Measurements from ENCODE around the gene MAML2.

Gene MAML2

DNA sequence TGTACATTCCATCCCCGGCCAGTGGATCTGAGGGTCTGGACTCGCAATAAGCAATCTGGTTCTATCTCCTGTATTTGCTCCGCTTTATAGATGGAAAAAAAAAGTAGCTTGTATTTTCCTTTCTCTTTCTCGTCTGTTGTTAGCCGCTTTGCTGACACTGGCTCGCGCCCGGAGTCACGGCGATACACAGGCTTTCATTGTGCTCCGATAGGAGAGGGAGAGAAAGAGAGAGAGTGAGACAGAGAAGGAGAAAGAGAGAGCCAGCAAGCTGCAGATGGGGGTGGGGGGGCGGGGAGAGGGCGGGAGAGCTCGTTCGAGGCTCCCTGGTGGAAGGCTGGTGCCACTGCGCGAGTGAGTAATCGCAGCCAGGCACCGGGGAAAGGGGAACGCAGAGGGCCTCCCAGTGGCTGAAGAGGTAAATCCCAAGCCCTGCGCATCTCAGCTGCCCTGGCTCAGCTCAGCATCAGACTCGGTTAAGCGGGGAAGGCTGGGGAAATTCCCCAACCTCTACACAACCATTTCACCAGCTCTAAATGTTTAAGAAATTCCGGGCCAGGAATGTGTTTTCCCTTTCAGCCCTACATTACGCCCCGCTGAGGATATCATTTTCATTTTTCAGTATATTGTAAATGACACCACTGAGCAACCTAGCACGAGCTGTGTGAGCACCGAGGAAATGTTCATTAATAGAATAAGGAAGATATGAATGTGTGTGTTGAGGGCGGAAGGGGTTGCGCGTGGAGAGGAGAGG lies at the start of gene MAML2:
Gene MAML2 (minus strand): TSS at position 235 of the 751 bp plus-strand sequence. CDS start 1,300 bp downstream, outside the sequence.
- DNase-seq: peak; percentile 46 to 96 (median 91)

DNA sequence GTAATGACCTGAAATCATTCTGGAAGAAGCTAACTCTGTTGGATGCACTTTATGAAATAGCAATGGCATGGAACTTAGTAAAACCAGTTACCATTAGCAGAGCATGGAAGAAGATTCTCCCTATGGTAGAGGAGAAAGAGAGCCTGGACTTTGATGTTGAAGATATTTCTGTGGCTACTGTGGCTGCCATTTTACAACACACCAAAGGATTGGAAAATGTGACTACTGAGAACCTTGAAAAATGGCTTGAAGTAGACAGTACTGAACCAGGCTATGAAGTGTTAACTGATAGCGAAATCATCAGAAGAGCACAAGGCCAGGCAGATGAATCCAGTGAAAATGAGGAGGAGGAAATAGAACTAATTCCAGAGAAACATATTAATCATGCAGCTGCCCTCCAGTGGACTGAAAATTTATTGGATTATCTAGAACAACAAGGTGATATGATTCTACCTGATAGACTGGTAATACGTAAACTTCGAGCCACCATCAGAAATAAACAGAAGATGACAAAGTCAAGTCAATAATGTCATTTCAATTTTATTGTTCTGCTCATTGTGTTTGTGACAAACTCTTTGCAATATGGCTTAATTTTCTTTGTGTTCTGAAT lies 48.8 kb upstream of the MAML2 start:
- no peak for DNase-seq

DNA sequence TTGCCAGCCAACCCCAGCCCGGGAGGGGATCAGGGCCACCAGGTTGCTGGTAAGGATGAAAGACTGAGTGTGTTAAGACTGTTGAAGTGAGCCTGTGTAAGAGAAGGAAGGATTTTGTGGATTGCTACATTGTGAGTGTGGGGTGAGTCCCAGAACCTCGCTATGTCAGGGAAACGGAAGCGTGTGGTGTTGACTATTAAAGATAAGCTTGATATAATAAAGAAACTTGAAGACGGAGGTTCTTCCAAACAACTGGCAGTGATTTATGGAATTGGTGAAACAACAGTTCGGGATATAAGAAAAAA lies 47.4 kb upstream of the MAML2 start:
- DNase-seq: no peak

DNA sequence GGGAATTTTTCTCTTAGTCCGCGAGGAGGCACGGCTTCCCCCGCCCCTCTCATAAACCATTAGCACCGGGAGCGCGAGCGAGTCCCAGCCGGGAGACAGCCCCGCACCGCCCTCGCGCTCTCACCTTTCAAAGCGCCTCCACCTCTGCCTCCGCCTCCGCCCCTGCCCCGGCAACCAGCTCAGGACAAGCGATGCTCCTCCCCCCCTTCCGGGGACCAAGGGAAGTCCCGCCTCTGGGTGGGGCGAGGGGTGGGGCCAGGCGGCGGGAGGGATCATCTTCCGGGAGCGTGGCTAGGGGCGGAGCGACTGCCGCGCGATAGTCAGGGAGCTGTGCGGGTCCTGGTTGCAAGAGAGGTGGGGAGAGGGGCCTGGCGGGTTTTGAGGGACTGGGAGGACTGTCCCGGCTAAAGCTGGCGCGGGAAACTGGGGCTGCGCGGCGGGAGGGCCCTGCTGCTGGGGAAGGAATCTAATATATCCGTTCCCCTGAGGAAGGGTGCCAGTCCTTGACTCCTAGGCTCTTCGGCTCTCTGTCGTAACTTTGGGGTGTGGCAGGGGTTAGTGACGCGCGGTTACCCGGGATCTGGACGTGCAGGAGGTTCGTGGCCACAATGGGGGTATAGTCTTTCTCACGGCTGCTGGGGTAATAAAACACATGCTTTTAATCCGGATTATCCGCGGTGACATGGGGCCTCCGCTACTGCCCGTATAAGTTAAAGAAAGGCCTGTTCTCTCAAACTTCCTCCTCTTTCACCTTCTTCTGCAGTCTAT lies 46.9 kb upstream of the MAML2 start, which contains the start of the genes CCDC82 and JRKL:
Gene CCDC82 (minus strand): TSS at position 193 of the 768 bp plus-strand sequence. CDS start 5,165 bp downstream, outside the sequence.
Gene JRKL (plus strand): TSS at position 294 of the 768 bp plus-strand sequence. CDS start 637 bp downstream, outside the sequence.
- peak; percentile 72 to 98 (median 94) for DNase-seq

DNA sequence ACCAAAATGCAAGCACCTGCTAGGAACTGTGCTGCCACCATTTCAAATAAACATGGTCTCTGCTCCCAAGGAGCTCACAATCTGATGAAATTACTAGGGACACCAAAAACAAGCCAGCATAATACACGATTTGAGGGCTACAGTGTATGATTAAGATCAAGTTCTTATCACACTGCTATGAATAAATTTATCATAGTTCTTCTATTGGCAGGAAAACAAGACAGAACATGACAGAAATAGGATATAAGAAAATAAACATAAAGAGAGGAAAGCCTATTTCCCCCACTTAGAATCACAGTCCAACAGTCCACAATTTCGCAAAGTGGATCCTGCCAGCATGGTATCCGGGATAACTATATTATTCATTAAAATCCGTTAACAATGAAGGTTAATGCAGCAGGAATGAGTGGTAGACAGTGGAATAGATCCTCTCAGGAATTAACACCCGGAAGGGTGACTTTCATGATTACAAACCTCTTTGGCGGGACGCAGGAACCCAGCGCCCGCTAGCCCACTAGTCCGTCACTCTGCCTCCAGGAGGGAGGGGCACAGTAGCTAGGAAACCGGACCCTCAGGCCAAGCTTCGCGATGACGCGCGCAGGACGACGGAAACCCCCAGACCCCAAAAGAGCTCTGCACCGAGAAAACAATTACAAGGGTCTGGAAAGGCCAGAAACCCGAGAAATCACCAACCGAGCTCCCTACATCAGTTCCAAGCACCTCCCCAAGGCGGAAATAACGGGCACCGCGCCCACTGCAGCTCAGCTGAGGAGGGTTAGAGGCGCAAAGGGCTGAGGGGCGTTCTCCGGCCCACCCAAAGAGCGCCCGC lies 46.1 kb upstream of the MAML2 start:
- DNase-seq: peak in 20 of 56 donors; percentile 10 to 74 (median 50)

DNA sequence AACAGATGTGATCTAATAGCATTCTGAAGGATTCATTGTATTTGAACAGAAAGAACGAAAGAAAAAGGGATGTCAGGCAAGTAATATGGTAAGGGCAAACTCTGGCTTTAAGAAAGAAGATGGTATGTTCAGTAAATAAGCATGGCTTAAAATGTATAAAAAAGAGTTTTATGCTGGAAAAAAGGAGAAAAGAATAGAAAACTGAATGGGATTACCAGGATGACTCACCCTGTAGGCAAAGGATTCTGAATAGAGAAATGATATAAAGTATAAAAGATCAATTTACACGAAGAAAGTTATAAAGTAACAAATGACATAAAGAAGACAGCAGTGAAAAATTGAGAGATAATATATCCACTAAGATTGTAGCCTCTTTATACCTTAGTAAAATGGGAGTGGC lies 42.2 kb upstream of the MAML2 start:
- DNase-seq: no peak

DNA sequence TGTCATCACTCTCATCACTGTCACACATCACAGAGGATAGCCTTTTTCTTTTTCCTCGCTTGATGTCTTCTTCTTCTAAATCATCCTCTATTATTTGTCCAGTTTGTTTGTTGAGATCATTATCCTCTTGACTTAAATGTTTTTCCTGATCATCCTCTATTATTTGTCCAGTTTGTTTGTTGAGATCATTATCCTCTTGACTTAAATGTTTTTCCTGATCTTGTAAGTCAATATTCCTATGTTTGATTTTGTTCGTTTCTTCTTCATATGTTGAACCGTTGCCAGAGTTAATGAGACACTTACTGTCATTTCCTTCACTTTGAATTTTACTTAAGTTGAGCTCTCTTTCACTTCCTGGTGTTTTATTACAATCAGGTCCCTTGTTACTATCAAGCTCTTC lies 41.2 kb upstream of the MAML2 start:
- no peak for DNase-seq

DNA sequence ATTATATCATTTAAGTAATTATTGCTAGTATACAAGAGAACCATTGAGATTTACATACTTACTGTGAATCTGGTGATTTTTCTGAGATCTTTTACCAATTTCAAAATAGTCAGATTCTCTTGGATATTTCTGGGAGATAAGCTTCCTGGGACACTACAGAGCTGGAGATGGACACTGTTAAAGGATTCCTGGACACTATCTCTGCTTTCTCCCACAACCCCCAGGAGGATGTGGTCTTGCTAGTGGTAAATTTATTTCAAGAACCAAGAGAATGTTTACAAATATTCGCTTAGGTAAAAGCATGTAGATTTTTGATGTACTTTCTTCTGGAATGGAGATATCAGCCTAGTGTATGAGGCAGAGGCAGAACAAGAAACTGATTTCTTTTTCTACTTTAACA lies 33.8 kb upstream of the MAML2 start:
- no peak for DNase-seq

DNA sequence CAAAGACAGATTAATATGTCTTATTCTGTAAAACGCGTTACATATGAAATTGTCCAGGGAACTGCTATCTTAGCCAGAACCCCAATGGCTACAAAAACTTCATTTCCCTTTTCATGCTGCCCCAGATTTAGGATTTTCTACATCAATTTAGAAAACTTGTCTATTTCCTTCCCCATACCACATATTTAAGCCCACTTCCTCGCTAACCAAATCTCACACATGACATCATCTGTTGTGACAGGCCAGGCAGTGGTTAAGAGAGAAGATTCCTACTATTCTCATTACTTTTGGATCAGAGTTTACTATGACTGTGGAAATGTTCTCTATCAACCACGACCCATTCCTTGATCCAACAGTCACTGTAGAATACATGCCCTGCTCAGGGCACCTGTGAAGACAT lies 30.8 kb upstream of the MAML2 start:
- DNase-seq: no peak

DNA sequence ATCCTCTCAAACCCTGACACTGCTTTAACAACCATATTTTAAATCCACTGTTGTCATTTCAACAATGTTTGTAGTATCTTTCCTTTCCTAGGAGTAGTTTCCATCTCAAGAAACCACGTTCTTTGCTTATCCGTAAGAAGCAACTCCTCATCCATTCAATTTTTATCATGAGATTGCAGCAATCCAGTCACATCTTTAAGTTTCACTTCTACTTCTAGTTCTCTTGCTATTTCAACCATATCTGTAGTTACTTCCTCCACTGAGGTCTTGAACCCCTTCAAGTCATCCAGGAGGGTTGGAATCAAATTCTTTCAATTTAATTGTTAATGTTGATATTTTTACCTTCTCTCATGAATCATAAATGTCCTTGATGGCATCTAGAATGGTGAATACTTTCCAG lies 24.3 kb upstream of the MAML2 start:
- DNase-seq: no peak

DNA sequence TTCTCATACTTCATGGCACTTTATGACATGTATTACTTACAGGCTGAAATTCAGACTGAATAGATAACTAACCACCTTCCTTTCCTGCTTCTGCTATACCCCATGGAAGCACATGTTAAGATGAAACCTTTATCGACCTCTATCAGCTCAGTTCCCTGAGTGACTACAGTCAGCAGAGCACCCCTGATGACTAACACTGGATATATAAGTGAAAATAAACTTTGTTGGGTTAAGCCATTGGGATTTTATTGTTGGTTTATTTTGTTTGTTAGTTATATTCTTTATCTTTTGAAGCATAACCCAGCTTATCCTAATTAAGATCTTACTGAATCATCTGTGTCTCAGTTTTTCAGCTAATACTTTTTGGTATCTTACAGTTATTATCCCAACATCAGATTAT lies 23.0 kb upstream of the MAML2 start:
- DNase-seq: no peak

DNA sequence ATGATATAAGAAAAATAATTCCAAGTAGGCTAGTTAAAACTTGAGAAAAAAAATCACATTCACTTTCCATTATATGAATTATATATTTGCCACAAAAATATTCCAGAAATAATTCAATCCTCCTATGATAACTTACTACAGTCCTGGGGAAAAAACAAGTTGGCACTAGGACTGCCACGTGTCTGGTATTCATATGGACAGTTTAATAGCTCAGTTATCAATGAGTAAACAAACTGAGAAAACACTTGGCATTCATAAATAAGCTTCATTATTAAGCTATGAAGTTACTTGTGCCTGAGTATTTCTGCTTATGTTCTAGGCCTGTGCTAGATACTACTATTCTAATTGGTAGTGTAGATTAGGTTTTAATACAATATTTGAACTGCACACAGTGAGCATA lies 22.5 kb upstream of the MAML2 start:
- DNase-seq: no peak

DNA sequence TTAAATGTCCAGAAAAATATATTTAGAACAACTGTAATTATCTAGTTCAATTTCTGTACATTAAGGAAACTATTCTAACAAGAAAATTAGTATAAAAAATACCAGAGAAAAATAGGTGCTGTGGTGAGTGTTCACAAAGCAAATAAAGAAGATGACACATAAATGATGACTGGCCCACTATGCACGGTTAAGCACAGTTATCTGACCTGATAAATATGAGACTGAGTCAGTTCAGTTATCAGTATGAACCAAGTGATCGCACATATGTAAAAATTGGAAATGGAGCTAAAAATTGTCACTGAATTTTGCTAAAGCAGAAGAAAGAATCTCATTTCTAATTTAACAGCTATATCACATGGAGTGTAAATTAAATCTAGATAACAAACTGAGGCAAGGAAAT lies 18.8 kb upstream of the MAML2 start:
- DNase-seq: no peak

DNA sequence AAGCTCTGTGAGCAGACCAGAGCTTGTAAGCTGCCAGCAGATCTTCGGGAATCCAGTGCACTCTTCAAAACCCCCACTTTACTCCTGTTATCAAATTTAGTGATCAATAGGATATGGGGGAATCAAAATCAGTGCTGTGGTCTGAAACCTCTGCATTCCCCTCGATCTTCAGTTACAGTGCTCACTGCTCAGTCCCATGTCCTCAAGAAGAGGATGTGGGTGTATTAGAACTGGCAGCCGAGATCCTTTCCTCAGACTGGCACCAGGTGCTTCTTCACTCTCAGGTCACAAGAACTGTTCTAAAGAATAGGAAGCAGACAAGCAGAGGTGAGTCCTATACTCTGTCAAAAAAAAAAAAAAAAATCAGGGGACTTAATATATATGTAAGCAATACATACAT lies 15.3 kb upstream of the MAML2 start:
- no peak for DNase-seq

DNA sequence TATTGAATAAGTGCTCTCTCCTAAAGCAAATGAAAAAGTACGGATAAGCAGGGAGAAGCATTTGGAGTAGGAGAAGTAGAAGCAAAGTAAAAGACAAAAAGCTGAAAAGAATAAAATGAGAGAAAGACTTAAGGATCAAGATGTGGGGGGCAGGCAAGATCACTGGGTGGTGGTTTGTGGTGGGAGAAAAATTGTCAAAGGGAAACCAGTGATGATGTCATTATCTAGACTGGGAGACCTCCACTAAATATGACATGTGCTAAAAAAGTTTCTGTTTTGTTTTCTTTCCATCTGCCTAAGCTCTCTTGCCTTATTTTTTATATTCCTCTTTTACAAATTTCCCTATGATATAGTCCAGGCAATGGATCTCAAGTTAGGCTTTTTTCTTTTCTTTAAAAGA lies 14.8 kb upstream of the MAML2 start:
- DNase-seq: no peak

DNA sequence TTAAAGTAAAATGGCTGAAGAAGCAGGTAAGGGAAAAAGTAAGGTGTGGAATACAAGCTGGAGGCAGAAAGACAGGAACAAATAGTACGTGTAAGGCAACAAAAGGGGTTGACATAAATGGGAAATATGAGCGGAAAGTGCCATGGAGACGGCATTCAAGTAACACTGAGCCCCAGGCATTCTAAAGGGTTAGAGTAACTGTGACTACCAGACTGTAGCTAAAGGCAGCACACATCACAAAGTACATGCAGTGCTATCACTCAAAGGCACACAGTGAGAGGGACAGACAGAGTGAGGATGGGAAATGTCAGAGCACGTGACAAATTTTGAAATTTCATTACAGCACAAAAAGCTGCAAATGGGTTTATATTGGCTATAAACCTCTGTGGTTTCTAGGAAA lies 13.9 kb upstream of the MAML2 start:
- DNase-seq: no peak

DNA sequence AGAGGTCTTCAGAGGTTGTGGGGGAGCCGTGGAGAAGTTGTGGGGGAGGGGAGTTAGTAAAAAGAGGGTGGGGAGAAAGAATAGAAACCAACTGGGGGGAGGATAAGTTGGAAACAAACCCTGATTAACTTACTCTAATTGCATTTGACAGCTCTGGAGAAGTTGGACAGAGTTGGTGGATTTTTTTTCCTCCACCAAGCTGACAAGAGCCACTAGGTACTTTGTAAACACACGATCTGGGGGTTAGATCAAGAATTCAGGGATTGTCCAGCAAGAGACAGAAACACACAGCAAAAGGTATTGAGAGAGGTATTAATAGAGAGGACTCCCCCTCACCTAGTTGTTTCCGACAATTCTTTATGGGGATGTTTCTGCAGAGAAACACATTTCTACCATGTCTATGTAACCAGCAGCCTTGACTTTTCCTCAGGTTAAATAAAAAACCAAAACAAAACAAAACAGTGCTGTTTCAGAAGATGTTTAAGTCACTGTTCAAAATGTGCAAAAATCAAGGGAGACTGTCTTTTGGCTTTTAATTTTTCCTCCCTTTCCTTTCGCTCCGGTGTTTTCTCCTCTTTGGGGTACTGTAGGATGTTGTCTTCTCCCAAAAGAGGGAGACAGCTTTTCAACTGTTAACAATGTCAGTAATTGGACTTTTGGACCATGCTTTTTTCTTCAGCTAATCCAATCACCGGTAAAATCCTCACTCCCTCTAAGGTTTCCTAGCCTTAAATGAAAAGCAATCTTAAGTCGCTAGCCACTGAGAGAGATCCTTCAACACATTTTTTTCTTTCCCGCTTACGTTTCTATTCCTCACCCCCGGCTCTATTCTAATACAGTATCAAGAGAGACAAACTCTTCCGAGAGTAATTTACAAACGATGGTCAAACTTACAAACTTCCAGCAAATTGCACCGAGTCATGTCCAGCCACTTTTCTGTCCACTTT lies 708 bp downstream of the MAML2 start:
- no peak for DNase-seq

DNA sequence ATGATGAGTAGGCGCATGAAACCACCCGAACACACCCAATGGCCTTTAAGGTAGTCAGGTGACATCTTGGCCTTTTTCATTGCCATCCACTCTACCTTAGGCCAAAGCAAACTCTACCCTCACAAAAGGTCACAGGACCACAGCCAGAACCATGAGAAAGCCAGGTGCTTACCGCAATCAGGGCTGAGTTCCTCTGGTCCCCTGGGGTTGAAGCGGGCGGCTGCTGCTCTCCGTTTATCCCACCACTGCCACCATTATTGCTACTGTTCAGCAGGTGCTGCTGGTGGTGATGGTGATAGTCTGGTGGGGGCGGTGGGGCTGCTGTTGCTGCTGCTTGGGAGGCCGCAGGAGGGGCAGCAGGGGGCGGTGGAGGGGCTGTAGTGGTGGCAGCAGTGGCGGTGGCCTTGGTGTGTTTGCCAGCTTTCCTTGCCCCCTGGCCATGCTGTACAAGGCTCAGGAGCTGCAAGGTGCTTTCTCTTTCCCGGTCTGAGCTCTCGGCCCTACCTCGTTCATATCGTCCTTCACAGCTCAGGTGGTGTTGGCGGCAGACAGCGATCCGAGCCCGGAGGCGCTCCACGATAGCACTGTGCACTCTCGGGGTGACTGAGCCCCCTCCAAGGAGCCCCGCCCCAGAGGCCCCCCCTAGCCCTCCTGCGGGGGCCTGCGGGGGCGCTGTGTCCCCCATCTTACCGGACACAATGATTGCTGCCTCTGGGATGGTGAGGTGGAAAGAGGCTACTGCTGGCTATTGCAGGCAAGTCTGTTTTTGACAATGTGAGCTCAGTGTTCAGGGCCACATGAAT lies 1.6 kb downstream of the MAML2 start:
- DNase-seq: peak in 36 of 56 donors; percentile 16 to 64 (median 36)

DNA sequence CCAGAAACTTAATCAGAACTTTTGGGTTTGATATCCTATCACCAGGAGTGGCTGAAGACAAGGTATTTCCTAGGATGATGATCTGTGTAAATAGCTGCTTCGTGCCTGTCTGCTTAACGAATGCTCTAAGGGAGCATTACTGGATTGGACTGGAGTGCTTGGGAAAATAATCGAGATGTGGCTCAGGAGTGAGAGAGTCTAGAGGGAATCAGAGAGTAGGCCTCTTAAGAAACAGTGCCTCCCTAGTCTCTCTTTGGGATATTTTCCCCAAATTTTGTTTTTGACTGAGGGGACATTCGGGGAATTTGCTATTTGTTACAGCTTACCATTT lies 2.5 kb downstream of the MAML2 start:
- DNase-seq: no peak

All from nucleus accumbens (tissue), 56 donors.